Measurements from ENCODE around the gene L3MBTL4. TPM values are rescaled to one million over a fixed set of nuclear protein-coding genes. Genes with fewer than 3 reads are reported as not detected.

L3MBTL4 gene
- total RNA-seq, 3 donors from 2014 or later, result 4.9 to 13.9 (median 5.4) TPM

- DNase-seq (no peak), ATAC-seq (no peak)
- H3K4me1 ChIP-seq (ENCODE audit: low read depth), result peaks cover 6% of the 10 kb centered on the region
- no peaks in the 10 kb centered on the region for H3K9me3 ChIP-seq
- H3K4me3 ChIP-seq, result no peak overlapping the region
- H3K36me3 ChIP-seq (ENCODE audit: low read depth), result no peaks in the 10 kb centered on the region
- intact Hi-C loops (cut with DNase I, micrococcal nuclease), result no loop called here
- no peak for TF ChIP-seq CTCF (IDR thresholded peaks at IDR 0.05)
Observed at GRCh38 chr18:6368017-6368416, 46.7 kb downstream of the L3MBTL4 start.

- DNase-seq (no peak), ATAC-seq (no peak)
- peaks cover 6% of the 10 kb centered on the region for H3K4me1 ChIP-seq (ENCODE audit: low read depth)
- no peak for TF ChIP-seq CTCF (IDR thresholded peaks at IDR 0.05)
- H3K36me3 ChIP-seq (ENCODE audit: low read depth), result no peaks in the 10 kb centered on the region
- no peaks in the 10 kb centered on the region for H3K9me3 ChIP-seq
- intact Hi-C loops (cut with DNase I, micrococcal nuclease), result no loop called here
- no peak overlapping the region for H3K4me3 ChIP-seq
Observed at GRCh38 chr18:6367208-6367607, 47.5 kb downstream of the L3MBTL4 start.

GRCh38 chr18:6366776-6367175, 47.9 kb downstream of the L3MBTL4 start:
- Histone ChIP-seq H3K4me1 (ENCODE audit: low read depth) (peaks cover 6% of the 10 kb centered on the region), H3K36me3 (ENCODE audit: low read depth) (no peaks in the 10 kb centered on the region), H3K4me3 (no peak overlapping the region), H3K9me3 (no peaks in the 10 kb centered on the region)
- no peak for ATAC-seq
- TF ChIP-seq CTCF (IDR thresholded peaks at IDR 0.05), result no peak
- intact Hi-C loops (cut with DNase I, micrococcal nuclease), result no loop called here
- DNase-seq, result no peak

GRCh38 chr18:6365385-6365784, 49.3 kb downstream of the L3MBTL4 start:
- Histone ChIP-seq H3K9me3 (no peaks in the 10 kb centered on the region), H3K36me3 (ENCODE audit: low read depth) (no peaks in the 10 kb centered on the region), H3K4me3 (no peak overlapping the region), H3K4me1 (ENCODE audit: low read depth) (peaks cover 2% of the 10 kb centered on the region)
- ATAC-seq (no peak), DNase-seq (no peak)
- intact Hi-C loops (cut with DNase I, micrococcal nuclease), result no loop called here
- TF ChIP-seq CTCF (IDR thresholded peaks at IDR 0.05), result no peak

- TF ChIP-seq CTCF (IDR thresholded peaks at IDR 0.05), result no peak
- H3K36me3 ChIP-seq (ENCODE audit: low read depth), result no peaks in the 10 kb centered on the region
Observed at GRCh38 chr18:6363216-6363615, 51.5 kb downstream of the L3MBTL4 start.

GRCh38 chr18:6362559-6363129, 52.1 kb downstream of the L3MBTL4 start:
- H3K9me3 ChIP-seq, result no peaks in the 10 kb centered on the region
- DNase-seq (no peak), ATAC-seq (peak; percentile 23)
- no peaks in the 10 kb centered on the region for H3K4me1 ChIP-seq (ENCODE audit: low read depth)
- H3K4me3 ChIP-seq, result no peak overlapping the region
- no peak for TF ChIP-seq CTCF (IDR thresholded peaks at IDR 0.05)
- H3K36me3 ChIP-seq (ENCODE audit: low read depth), result no peaks in the 10 kb centered on the region
- intact Hi-C loops (cut with DNase I, micrococcal nuclease), result no loop called here

More at GRCh38 chr18:6363216-6363615, 51.5 kb downstream of the L3MBTL4 start:
- intact Hi-C loops (cut with DNase I, micrococcal nuclease), result no loop called here
- H3K9me3 ChIP-seq, result no peaks in the 10 kb centered on the region
- ATAC-seq (no peak), DNase-seq (no peak)
- H3K4me1 ChIP-seq (ENCODE audit: low read depth), result no peaks in the 10 kb centered on the region
- H3K4me3 ChIP-seq, result no peak overlapping the region

All from mucosa of descending colon (tissue), 3 donors.